HG03460 (cell line): ENCODE measurements around the gene SNX30.

Source experiments
- ATAC-seq: cut with Tn5 transposase; IDR thresholded peaks from one replicate; pipeline ENCODE4 v1.9.1; 2021; ENCODE audit not compliant: unreplicated experiment

Gene SNX30

DNA sequence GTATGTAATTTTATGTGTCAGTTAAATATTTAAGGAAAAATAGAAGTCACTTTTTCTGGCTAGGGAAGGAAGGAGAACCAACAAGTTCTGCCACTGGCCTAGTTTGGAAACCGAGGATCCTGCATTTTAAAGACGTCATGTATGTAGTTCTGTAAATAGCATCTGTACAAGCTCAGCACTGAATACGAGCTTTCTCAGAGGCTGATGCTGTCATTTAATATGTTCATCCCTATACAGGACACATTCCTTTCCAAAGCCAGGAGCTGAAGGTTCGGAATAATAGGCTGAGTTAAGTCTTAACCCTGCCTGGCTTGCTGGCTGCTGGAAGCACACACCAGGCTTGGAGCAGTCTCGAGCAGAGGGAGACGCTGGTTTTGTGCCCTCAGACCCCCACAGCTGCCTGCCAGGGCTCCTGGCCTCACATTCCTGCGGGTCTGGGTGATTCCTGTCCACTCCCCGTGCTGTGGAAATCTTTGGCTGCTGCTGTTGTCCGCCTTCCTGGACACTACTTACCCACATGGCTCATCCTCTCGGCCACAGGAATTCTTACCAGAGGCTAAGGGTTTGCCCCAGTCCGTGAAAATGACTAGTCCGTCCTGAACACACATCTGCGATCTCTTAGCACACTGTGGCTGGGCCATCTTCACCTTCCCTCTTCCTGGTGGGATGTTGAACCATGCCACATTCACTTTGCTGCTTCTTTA is 103.5 kb downstream of the SNX30 start:
- ATAC-seq = no peak

GRCh38 chr9:112854657-112855056 is 104.1 kb downstream of the SNX30 start:
- no peak for ATAC-seq

DNA sequence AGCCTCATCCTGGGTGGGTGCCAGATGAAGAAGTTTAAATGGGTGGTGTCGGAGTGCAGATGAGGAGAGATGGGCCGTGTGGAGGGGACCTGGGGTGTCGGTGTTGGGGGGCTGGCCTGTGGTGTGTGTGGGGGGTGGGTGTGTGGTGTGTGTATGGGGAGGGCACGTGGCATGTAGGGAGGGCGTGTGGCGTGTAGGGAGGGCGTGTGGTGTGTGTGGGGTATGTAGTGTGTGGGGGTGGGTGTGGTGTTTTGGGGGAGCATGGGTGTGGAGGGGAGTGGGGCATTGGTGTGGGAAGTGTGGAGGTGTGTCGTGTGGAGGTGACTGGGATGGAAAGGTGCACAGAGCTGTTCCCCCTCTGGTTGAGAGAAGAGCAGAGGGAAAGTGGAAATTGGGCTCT is 105.6 kb downstream of the SNX30 start:
- ATAC-seq = no peak

DNA sequence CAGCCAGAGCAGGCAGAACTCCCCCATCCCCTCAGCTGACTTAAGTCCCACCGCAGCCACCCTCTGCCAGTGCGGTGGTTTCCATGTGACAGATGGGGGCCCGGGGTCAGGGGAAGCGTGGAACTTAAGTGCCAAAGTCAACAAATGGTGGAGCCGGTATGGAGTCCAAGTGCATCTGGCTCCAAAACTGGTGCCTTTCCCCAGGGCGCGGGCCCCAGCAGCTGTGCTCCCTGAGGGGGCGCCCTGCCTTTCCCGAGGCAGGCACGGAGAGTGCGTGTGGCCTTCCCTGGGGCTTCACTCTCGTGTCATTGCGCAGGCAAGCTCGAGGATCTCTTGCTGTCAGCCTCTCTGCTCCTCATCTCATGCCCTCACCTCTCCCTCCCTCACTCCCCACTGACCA is 106.3 kb downstream of the SNX30 start:
- no peak for ATAC-seq

DNA sequence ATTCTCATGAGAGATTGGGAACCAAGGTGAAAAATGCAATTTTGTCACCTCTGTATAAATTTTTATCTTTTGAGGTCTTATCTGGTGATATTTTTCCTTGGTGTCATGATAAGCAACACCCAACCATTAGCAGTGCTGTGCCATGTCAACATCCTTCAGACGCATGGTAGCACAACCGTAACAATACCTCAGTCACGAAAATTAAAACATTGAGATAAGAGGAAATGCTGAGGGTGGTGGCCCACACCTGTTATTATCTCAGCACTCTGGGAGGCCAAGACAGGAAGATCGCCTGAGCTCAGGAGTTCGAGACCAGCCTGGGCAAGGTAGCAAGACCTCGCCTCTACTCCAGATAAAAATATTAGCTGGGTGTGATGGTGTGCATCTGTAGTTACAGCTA is 107.4 kb downstream of the SNX30 start:
- ATAC-seq = no peak

- ATAC-seq = peak; percentile 72
Observed at GRCh38 chr9:112858625-112859147, 108.1 kb downstream of the SNX30 start.

- ATAC-seq = no peak
Observed at GRCh38 chr9:112860451-112860850, 109.9 kb downstream of the SNX30 start.

DNA sequence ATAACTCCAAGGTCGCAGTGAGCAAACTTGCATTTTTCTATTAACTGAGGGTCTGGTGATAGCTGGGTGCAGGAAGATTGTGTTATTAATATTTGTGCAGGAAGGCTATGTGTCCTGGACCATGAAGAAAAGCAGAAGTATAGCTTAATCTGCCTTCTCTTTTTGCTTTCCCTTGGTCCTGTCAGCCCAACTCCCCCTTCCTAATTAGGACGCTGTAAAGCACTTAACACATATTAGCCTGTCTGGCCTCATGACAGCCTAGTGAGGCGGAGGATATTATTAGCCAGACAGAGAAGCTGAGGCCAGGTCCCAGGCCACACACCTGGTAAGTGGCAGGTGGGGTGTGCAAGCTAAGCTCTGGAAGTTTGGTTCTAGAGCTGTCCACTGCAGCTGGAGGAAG is 110.6 kb downstream of the SNX30 start:
- no peak for ATAC-seq

GRCh38 chr9:112861638-112862555 is 111.3 kb downstream of the SNX30 start:
- ATAC-seq = no peak

DNA sequence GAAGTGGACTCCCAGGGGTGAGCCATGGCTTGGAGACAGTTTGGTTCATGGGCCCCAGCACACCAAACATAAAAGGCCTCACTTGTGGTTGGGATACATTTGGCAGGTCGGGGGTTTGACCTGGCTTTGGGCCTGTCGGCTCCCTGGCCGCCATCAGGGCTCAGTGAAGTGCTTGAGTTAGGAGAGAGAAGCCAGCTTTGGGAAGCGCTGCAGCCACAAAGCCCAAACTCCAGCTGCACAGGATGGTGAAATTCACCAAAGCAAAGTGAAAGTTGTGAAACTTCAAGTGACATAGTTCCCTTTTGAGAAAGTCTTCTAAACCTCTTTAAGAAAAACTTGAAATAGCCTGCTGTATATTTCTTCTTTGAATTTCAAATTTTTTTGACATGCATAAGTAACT is 112.7 kb downstream of the SNX30 start:
- ATAC-seq = no peak

GRCh38 chr9:112863746-112864145 is 113.2 kb downstream of the SNX30 start:
- no peak for ATAC-seq

- no peak for ATAC-seq
Observed at GRCh38 chr9:112864403-112864802, 113.8 kb downstream of the SNX30 start.

DNA sequence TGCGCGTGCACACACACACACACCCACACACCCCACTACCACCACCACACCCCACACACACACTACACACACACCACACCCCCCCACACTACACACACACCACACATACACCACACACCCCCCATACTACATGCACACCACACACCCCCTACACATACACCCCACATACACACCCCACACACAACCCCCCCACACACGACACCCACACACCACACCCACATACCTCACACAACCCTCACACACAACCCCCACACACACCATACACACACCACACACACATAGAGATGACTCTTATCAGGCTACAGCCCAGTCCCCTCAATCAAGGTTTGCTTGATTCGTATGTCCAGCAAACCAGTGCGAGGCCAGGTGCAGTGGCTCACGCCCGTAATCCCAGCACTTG is 114.4 kb downstream of the SNX30 start:
- ATAC-seq = no peak

- ATAC-seq = no peak
Observed at GRCh38 chr9:112866662-112867274, 116.2 kb downstream of the SNX30 start.

DNA sequence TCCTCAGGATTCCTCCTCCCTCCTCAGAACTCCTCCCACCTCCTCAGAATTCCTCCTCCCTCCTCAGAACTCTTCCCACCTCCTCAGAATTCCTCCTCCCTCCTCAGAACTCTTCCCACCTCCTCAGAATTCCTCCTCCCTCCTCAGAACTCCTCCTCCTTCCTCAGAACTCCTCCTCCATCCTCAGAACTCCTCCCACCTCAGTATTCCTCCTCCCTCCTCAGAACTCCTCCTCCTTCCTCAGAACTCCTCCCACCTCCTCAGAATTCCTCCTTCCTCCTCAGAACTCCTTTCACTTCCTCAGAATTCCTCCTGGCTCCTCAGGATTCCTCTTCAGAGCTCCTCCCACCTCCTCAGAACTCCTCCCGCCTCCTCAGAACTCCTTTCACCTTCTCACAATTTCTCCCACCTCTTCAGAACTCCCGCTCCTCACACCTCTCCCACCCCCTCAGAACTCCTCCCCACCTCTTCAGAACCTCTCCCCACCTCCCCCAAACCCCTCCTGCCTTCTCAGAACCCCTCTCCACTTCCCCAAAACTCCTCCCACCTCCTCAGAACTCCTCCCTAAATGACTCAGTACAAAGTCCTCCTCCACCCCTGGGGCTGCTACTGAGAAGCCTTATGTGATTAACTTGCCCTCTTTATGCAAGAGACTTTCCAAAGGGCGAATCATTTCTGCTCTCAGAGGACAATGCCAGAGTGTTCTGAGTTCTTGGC is 116.9 kb downstream of the SNX30 start:
- ATAC-seq = no peak

DNA sequence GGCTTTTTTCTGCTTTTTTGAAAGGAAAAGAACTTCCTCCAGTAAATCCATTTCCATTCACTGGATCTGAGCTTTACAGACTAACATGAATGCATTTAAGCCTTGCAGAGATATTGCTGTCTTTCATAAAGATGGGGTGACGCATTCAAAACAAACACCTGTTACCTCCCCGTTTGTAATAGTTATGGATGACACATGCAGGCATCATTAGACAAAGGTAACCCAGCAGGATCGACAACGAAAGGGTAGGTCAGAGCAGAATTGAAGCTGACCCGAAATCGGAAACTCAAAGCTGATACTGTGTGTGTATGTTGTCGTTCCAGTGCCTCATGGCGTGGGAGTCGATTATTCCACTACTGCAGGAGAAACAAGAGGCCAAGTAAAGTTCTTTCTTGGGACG is 117.9 kb downstream of the SNX30 start:
- ATAC-seq = no peak

- no peak for ATAC-seq
Observed at GRCh38 chr9:112869041-112869529, 118.5 kb downstream of the SNX30 start.

DNA sequence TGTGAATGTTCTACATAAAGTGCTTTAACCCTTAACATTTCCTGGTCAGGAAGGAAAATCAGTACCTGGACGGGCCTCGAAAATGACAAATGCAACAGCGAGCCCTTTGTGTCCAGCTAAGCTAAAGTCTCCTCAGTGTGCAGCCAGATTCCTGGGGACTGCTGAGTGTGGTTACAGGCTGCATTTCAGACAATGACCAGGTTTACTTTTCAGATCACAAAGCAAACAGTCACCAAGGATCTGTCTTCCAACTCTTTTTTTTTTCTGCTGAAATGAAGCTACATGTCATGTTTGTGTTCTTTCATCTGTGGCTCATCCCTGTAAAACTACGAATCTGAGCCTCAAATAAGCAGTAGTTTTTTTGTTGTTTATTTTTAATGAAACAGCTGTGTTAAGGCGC is 119.4 kb downstream of the SNX30 start:
- no peak for ATAC-seq

DNA sequence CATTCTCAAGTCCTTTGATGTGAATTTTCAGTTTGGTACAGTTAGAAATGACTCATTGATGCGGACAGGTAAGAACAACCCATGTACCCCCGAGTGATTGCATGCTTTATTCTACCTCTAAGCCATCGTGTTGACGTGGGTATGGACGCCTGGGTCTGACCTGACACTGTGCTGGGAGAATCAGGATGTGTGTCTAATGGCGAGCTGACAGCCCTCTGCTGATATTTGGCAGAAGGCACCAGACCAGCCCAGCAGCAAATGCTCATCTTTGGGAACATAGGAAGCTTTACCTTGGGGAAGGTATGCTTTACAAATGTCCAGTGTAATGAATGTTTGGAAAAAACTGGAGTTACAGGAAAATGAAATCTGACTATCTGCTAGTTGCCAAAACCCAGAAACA is 120.0 kb downstream of the SNX30 start:
- ATAC-seq = no peak

DNA sequence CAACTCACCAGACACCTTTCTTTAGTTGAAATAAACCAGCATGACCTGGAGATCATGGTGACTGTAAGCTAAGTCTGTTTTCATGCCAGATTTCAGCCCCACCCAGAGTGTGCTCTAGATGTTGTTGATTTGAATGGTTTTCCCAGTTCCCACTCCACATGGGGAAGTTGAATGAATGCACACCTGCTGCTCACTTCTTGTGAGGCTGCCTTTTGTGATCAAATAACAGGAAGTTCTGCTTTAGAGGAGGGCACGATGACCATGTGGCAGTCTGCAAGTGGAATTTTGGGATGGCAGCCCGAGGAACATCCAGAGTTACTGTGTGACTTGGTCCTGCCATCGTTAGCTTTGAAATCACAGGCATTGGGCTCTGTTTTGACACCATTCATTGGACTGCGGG is 121.5 kb downstream of the SNX30 start:
- no peak for ATAC-seq
